Neural progenitor cell (in vitro differentiated cells): Measurements from ENCODE around the gene MISP3.

Source experiments
- EZH2 ChIP-seq: fragments of 200-600 bp; sonication (generic); IDR thresholded peaks from 2 replicates; pipeline ENCODE4 v1.6.1; 2017; ENCODE audit warnings: antibody characterized with exemption, mild to moderate bottlenecking, moderate library complexity
- EZH2phosphoT487 ChIP-seq: fragments of 200-600 bp; sonication (generic); IDR thresholded peaks from 2 replicates; pipeline ENCODE4 v1.6.1; 2017; ENCODE audit warnings: antibody characterized with exemption
- TF ChIP-seq, protein P1 (sequence below): fragments of 200-600 bp; sonication (generic); IDR thresholded peaks from 2 replicates; pipeline ENCODE4 v1.5.1; 2017; ENCODE audit warnings: antibody characterized with exemption, mild to moderate bottlenecking

DNA sequence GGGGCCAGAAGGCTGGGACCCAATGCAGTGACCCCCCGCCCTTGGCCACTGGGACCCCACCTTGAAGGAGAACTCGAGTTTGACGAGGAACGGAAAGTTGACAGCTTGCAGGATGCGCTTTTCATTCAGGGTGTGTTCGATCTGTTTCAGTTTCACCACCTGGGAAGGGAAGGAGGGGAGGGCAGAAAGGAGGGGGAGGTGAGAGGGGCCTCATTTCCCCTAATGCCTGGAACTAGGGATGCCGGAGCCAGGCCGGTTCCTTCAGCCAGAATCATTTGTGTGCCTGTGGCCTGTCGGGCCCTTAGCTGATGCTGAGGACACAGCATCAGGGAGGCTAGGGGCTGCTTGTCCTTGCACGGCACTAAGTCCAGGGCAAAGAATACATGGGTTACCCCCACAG is 30.2 kb downstream of the MISP3 start:
- TF ChIP-seq, protein P1, sequence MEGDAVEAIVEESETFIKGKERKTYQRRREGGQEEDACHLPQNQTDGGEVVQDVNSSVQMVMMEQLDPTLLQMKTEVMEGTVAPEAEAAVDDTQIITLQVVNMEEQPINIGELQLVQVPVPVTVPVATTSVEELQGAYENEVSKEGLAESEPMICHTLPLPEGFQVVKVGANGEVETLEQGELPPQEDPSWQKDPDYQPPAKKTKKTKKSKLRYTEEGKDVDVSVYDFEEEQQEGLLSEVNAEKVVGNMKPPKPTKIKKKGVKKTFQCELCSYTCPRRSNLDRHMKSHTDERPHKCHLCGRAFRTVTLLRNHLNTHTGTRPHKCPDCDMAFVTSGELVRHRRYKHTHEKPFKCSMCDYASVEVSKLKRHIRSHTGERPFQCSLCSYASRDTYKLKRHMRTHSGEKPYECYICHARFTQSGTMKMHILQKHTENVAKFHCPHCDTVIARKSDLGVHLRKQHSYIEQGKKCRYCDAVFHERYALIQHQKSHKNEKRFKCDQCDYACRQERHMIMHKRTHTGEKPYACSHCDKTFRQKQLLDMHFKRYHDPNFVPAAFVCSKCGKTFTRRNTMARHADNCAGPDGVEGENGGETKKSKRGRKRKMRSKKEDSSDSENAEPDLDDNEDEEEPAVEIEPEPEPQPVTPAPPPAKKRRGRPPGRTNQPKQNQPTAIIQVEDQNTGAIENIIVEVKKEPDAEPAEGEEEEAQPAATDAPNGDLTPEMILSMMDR: no peak
- no peak for TF ChIP-seq EZH2
- TF ChIP-seq EZH2phosphoT487: no peak
